ENCODE measurements around the gene NPSR1.

DNA sequence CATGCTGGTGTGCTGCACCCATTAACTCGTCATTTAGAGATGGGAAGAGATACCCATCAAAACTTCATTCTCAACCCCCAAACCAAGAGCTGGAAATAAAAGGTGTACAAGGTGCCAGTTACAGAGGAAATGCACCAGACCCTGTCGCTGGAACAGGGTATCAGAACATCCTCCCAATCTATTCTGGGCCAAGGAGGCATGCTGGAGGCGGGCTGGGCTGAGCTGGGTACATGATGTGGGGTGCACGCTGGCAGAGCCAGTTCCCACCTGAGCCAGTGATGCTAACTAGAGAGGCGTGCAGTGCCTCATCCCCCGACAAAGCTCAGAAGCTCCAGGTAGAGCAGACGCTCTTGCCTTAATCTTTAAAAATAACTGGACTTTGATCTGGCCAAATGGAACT is 70.1 kb downstream of the NPSR1 start:
- no peak for TF ChIP-seq CTCF (IDR thresholded peaks at IDR 0.05)
- TF ChIP-seq POLR2A (IDR thresholded peaks at IDR 0.05) = no peak
- no peak for TF ChIP-seq POLR2AphosphoS5 (IDR thresholded peaks at IDR 0.05)

Measured in prostate gland (tissue), 2 donors.